Progenitor cell of endocrine pancreas (in vitro differentiated cells): Measurements from ENCODE around the gene SYT5. TPM values are rescaled to one million over a fixed set of nuclear protein-coding genes. Genes with fewer than 3 reads are reported as not detected.
A peak's percentile ranks its signal among the peaks of the same experiment; 100 is the strongest.

Experiments
- DNase-seq: peaks from one replicate; pipeline ENCODE4 v3.0.0; 2021; ENCODE audit warnings: low spot score; ENCODE audit not compliant: unreplicated experiment
- H3K27ac Mint-ChIP-seq: 2 replicates; pipeline ENCODE4 v1.8.0; 2021; ENCODE audit warnings: mild to moderate bottlenecking, moderate library complexity, mixed read lengths
- H3K27me3 Mint-ChIP-seq: 2 replicates; pipeline ENCODE4 v1.8.0; 2021; ENCODE audit warnings: mixed read lengths
- H3K36me3 Mint-ChIP-seq: 2 replicates; pipeline ENCODE4 v1.8.0; 2022; ENCODE audit warnings: mixed read lengths; ENCODE audit not compliant: insufficient read depth
- H3K4me1 Mint-ChIP-seq: 2 replicates; pipeline ENCODE4 v1.8.0; 2021; ENCODE audit warnings: low read depth, mixed read lengths
- H3K4me3 Mint-ChIP-seq: 2 replicates; pipeline ENCODE4 v1.8.0; 2021; ENCODE audit warnings: low read depth, mild to moderate bottlenecking, moderate library complexity, mixed read lengths
- H3K9me3 Mint-ChIP-seq: 2 replicates; pipeline ENCODE4 v1.8.0; 2021; ENCODE audit warnings: low read depth, mixed read lengths
- total RNA-seq: library from RNA; stranded (reverse); gene quantifications from 2 replicates; pipeline ENCODE4 v1.2.1, GENCODE V29; 2021
- TF ChIP-seq, protein P1 (sequence below): fragments of 200-600 bp; sonication (generic); IDR thresholded peaks from one replicate; pipeline ENCODE4 v1.5.0; 2021; ENCODE audit warnings: antibody characterized with exemption, mild to moderate bottlenecking; ENCODE audit not compliant: unreplicated experiment

Gene SYT5
- total RNA-seq, 1 donor from 2014 or later, result 4.8 TPM

DNA sequence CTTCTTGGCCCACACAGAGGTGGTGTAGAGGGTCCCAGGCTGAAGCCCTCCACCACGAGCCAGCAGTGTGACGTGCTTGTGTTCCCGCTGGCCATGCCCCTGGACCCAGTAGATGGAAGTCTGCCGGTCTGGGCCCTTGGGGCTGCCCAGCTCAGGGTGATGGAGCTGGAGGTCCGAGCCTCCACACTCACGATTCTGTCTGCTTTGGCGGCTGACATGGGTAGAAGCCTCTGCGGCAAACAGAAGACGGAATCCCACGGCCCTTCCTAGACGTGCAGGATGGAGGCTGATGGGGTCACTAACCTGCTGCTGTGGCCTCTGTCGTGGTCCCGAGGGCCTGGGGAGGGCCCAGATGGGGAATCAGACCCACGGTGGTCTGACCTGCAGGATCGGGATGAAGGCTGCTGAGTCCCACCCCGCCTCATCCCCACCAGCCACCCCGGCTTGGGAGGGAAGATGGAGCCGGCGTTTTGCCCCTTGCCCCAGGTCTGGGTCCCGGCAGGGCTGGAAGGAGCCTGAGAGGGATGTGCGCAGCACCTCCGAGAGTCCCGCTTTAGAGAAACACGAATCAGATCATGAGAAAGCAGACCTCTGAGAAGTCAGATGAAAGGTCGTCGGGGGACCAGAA is 44.1 kb upstream of the SYT5 start:
- TF ChIP-seq, protein P1, sequence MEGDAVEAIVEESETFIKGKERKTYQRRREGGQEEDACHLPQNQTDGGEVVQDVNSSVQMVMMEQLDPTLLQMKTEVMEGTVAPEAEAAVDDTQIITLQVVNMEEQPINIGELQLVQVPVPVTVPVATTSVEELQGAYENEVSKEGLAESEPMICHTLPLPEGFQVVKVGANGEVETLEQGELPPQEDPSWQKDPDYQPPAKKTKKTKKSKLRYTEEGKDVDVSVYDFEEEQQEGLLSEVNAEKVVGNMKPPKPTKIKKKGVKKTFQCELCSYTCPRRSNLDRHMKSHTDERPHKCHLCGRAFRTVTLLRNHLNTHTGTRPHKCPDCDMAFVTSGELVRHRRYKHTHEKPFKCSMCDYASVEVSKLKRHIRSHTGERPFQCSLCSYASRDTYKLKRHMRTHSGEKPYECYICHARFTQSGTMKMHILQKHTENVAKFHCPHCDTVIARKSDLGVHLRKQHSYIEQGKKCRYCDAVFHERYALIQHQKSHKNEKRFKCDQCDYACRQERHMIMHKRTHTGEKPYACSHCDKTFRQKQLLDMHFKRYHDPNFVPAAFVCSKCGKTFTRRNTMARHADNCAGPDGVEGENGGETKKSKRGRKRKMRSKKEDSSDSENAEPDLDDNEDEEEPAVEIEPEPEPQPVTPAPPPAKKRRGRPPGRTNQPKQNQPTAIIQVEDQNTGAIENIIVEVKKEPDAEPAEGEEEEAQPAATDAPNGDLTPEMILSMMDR, result no peak
- no peak overlapping the region for H3K27ac Mint-ChIP-seq
- peaks cover 4% of the 10 kb centered on the region for H3K9me3 Mint-ChIP-seq
- H3K4me3 Mint-ChIP-seq, result no peak overlapping the region
- no peak for DNase-seq
- peaks cover 12% of the 10 kb centered on the region for H3K36me3 Mint-ChIP-seq
- H3K4me1 Mint-ChIP-seq, result peaks cover 12% of the 10 kb centered on the region
- no peaks in the 10 kb centered on the region for H3K27me3 Mint-ChIP-seq

DNA sequence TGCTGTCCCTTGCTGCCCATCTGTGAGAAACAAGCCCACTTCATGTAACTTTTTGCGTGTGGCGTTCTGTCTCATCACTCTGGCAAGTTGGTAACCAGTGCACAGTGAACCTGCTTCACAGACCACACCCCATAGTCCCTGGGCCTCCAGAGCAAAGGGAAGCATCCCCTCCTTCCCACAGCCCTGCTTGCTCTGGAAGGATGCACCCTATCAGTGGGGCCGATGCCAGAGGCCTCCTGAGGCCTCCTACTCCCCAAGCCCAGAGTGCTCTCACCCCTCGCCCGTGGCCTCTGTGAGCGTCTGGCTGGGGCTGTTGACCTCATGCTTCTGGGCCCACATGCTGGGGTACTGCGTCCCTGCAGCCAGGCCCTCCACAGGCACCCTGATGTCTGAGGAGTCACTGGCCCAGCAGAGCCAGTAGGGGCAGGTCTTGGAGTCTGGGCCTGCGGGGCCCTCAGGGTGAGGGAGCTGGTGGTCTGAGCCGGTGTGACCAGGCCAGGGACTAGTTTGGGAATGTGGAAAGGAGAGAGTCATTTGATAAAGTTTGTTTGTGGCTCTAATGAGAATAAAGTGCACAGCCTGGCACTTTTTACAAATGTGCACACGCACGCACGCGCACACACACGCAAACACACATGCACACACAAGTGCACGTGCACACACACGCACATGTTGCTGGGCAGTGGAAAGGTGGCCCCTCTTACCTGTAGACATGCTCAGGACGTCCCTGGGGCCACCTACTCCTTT is 43.4 kb upstream of the SYT5 start:
- H3K9me3 Mint-ChIP-seq, result peaks cover 4% of the 10 kb centered on the region
- peaks cover 6% of the 10 kb centered on the region for H3K4me1 Mint-ChIP-seq
- peaks cover 12% of the 10 kb centered on the region for H3K36me3 Mint-ChIP-seq
- TF ChIP-seq, protein P1, result no peak
- H3K27me3 Mint-ChIP-seq, result no peaks in the 10 kb centered on the region
- DNase-seq, result no peak
- no peak overlapping the region for H3K4me3 Mint-ChIP-seq
- H3K27ac Mint-ChIP-seq, result no peak overlapping the region

DNA sequence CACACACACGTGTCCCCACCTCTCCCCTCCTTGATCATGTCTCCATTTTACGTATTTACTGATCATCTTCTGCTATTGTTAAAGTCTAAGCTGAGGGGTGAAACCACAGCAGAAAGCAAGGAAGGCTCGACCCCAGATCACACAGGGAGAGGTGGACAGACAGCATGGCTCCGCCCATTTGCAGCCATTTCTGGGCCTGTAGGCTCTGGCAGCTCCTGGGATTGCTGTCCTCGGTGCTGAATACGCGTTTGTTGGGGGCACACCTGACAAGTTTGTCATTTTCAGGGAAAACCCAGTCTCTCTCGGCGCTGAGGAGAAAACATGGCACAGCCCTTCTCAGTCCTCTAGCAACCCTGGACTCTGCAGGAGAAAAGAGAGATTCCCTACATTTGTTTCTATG is 40.4 kb upstream of the SYT5 start:
- no peak overlapping the region for H3K27ac Mint-ChIP-seq
- TF ChIP-seq, protein P1, result no peak
- no peak for DNase-seq
- H3K4me1 Mint-ChIP-seq, result peaks cover 7% of the 10 kb centered on the region
- H3K4me3 Mint-ChIP-seq, result no peak overlapping the region
- peaks cover 9% of the 10 kb centered on the region for H3K36me3 Mint-ChIP-seq
- peaks cover 10% of the 10 kb centered on the region for H3K9me3 Mint-ChIP-seq
- peaks cover 15% of the 10 kb centered on the region for H3K27me3 Mint-ChIP-seq

DNA sequence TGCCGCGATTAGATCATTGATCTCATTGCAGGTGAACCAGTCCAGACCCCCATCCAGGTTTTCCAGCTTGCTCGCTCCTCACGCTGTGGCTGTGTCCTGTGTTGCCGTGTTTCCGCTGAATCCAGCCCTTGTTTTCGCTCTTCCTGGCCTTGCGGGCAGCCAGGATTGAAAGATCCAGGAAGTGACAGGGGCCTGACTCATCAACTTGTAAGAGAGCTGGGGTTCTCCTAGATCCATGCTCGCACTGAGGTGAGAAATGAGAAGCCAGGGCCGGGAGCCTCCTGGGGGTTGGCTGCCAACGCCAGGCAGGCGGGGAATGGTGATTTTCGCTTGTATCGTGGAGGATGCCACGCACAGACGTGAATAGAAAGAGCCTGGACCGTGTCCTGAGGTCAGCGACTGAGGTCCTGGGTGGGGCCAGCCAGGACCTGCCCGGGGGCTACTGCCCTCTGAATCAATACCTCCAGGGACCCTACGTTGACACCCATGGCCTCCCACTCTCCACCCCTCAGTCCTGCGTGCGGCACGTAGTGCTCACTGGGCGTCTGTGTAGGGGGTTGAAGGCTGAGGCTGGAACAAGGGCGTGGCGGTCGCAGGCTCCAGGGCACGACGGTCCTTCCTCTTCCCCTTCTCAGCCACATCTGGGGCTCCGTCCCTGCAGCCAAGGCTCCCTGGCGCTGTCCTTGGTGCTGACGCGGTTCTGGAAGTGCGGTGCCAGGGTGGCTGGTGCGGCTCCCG is 36.5 kb upstream of the SYT5 start:
- Mint-ChIP-seq H3K36me3 (peaks cover 7% of the 10 kb centered on the region), H3K27me3 (peaks cover 17% of the 10 kb centered on the region), H3K27ac (peak overlapping the region; percentile 94), H3K9me3 (peaks cover 16% of the 10 kb centered on the region), H3K4me1 (peaks cover 7% of the 10 kb centered on the region), H3K4me3 (peak overlapping the region; percentile 75)
- DNase-seq, result peak; percentile 84
- TF ChIP-seq, protein P1, result no peak

DNA sequence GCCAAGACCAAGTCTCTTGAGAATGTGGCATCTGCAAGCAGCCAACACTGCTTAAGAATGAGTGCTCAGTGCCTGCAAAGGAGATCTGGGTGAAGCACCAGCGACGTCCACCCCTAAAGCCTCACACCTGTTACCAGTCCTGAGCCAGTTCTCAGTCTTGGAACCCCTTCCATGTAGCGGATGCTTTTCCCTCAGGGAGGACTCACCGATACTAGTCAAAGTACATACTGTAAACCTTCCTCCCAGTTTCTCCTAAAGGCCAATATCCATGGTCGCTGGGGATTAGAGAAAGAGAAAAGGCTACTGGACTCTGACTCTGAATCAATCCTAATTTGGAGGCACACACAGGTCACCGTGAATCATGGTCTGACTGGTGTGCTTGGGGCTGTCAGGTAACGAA is 33.5 kb upstream of the SYT5 start:
- peaks cover 23% of the 10 kb centered on the region for H3K27me3 Mint-ChIP-seq
- no peak for DNase-seq
- H3K27ac Mint-ChIP-seq, result no peak overlapping the region
- H3K4me1 Mint-ChIP-seq, result peaks cover 10% of the 10 kb centered on the region
- no peak overlapping the region for H3K4me3 Mint-ChIP-seq
- peaks cover 12% of the 10 kb centered on the region for H3K9me3 Mint-ChIP-seq
- H3K36me3 Mint-ChIP-seq, result no peaks in the 10 kb centered on the region
- TF ChIP-seq, protein P1, result no peak
